ENCODE measurements around the gene STIP1.

STIP1 gene

GRCh38 chr11:64253043-64253442, 67.1 kb downstream of the STIP1 start:
- DNase-seq: no peak

- no peak for DNase-seq
Measured at GRCh38 chr11:64253481-64253880, 67.5 kb downstream of the STIP1 start.
